Measurements from ENCODE around the gene ZNF599. TPM values are rescaled to one million over a fixed set of nuclear protein-coding genes. Genes with fewer than 3 reads are reported as not detected.

The ZNF599 gene
- total RNA-seq, 1 donor from 2014 or later: 7.8 TPM

DNA sequence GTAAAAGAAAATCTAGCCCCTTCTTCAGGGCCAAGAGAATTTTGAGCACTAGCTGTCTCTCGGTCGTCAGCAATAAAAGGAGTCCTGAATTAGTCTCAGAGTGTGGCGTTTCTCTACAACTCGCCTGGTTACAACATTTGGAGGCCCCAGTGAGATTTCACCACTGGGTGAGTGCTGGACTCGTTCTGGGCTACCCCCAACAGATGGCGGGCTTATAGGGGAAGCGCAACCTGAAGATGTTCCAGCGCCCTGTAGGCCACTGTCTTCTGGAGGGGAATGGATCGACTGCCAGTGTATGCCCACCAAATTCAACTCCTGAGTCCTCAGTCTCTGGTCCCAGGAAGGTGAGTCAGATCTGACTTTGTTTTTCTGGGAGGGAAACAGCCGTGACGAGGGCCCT, 50.7 kb downstream of the ZNF599 start:
- no peak for DNase-seq (ENCODE audit: low spot score)
- H3K4me3 Mint-ChIP-seq (ENCODE audit: unreplicated experiment): no peak overlapping the region
- H3K27ac Mint-ChIP-seq (ENCODE audit: unreplicated experiment): no peak overlapping the region
- TF ChIP-seq, protein P1, sequence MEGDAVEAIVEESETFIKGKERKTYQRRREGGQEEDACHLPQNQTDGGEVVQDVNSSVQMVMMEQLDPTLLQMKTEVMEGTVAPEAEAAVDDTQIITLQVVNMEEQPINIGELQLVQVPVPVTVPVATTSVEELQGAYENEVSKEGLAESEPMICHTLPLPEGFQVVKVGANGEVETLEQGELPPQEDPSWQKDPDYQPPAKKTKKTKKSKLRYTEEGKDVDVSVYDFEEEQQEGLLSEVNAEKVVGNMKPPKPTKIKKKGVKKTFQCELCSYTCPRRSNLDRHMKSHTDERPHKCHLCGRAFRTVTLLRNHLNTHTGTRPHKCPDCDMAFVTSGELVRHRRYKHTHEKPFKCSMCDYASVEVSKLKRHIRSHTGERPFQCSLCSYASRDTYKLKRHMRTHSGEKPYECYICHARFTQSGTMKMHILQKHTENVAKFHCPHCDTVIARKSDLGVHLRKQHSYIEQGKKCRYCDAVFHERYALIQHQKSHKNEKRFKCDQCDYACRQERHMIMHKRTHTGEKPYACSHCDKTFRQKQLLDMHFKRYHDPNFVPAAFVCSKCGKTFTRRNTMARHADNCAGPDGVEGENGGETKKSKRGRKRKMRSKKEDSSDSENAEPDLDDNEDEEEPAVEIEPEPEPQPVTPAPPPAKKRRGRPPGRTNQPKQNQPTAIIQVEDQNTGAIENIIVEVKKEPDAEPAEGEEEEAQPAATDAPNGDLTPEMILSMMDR (IDR thresholded peaks at IDR 0.05; ENCODE audit: unreplicated experiment): no peak
- peaks cover 4% of the 10 kb centered on the region for H3K27me3 Mint-ChIP-seq (ENCODE audit: unreplicated experiment)
- H3K4me1 Mint-ChIP-seq (ENCODE audit: unreplicated experiment): peaks cover under 1% of the 10 kb centered on the region
- H3K36me3 Mint-ChIP-seq (ENCODE audit: low read depth, unreplicated experiment): no peaks in the 10 kb centered on the region
- no peaks in the 10 kb centered on the region for H3K9me3 Mint-ChIP-seq (ENCODE audit: unreplicated experiment)

- DNase-seq (ENCODE audit: low spot score): no peak
- H3K4me1 Mint-ChIP-seq (ENCODE audit: unreplicated experiment): no peaks in the 10 kb centered on the region
- no peaks in the 10 kb centered on the region for H3K27me3 Mint-ChIP-seq (ENCODE audit: unreplicated experiment)
- H3K27ac Mint-ChIP-seq (ENCODE audit: unreplicated experiment): no peak overlapping the region
- H3K36me3 Mint-ChIP-seq (ENCODE audit: low read depth, unreplicated experiment): peaks cover 6% of the 10 kb centered on the region
- H3K4me3 Mint-ChIP-seq (ENCODE audit: unreplicated experiment): no peak overlapping the region
- H3K9me3 Mint-ChIP-seq (ENCODE audit: unreplicated experiment): peaks cover 8% of the 10 kb centered on the region
- TF ChIP-seq, protein P1 (IDR thresholded peaks at IDR 0.05; ENCODE audit: unreplicated experiment): no peak
Observed at GRCh38 chr19:34715357-34715756, 57.7 kb downstream of the ZNF599 start.

- H3K27ac Mint-ChIP-seq (ENCODE audit: unreplicated experiment): no peak overlapping the region
- H3K4me3 Mint-ChIP-seq (ENCODE audit: unreplicated experiment): no peak overlapping the region
Observed at GRCh38 chr19:34713262-34713637, 59.8 kb downstream of the ZNF599 start.

GRCh38 chr19:34712395-34713261, 60.4 kb downstream of the ZNF599 start:
- Mint-ChIP-seq H3K4me3 (ENCODE audit: unreplicated experiment) (no peak overlapping the region), H3K9me3 (ENCODE audit: unreplicated experiment) (peaks cover 8% of the 10 kb centered on the region), H3K4me1 (ENCODE audit: unreplicated experiment) (no peaks in the 10 kb centered on the region), H3K27ac (ENCODE audit: unreplicated experiment) (no peak overlapping the region), H3K27me3 (ENCODE audit: unreplicated experiment) (peaks cover 2% of the 10 kb centered on the region), H3K36me3 (ENCODE audit: low read depth, unreplicated experiment) (peaks cover 6% of the 10 kb centered on the region)
- peak; percentile 59 for DNase-seq (ENCODE audit: low spot score)
- TF ChIP-seq, protein P1 (IDR thresholded peaks at IDR 0.05; ENCODE audit: unreplicated experiment): peak; percentile 99

More at GRCh38 chr19:34713262-34713637, 59.8 kb downstream of the ZNF599 start:
- TF ChIP-seq, protein P1 (IDR thresholded peaks at IDR 0.05; ENCODE audit: unreplicated experiment): no peak
- no peaks in the 10 kb centered on the region for H3K4me1 Mint-ChIP-seq (ENCODE audit: unreplicated experiment)
- H3K36me3 Mint-ChIP-seq (ENCODE audit: low read depth, unreplicated experiment): peaks cover 6% of the 10 kb centered on the region
- peaks cover 8% of the 10 kb centered on the region for H3K9me3 Mint-ChIP-seq (ENCODE audit: unreplicated experiment)
- no peak for DNase-seq (ENCODE audit: low spot score)
- peaks cover 2% of the 10 kb centered on the region for H3K27me3 Mint-ChIP-seq (ENCODE audit: unreplicated experiment)

DNA sequence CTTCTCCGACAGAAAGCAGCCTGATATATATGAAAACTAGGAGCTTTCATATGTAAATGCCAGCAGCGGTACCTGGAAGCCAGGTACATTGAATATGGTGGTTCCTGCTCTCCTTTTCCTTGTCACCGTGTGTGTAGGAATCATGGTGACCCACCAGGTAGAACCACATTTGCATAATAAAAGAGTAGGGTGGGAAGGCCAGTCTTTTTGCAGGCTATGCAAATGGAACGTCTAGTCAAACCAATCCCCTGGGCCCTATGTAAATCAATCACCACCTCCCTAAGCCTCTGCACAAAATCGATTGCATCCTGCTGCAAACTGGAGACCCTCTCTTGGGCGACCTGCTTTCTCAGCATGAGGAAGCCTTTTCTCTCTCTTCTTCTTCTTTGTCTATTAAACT, 61.1 kb downstream of the ZNF599 start:
- Mint-ChIP-seq H3K27ac (ENCODE audit: unreplicated experiment) (no peak overlapping the region), H3K36me3 (ENCODE audit: low read depth, unreplicated experiment) (peaks cover 6% of the 10 kb centered on the region), H3K4me1 (ENCODE audit: unreplicated experiment) (no peaks in the 10 kb centered on the region), H3K4me3 (ENCODE audit: unreplicated experiment) (no peak overlapping the region), H3K9me3 (ENCODE audit: unreplicated experiment) (peaks cover 8% of the 10 kb centered on the region), H3K27me3 (ENCODE audit: unreplicated experiment) (peaks cover 2% of the 10 kb centered on the region)
- DNase-seq (ENCODE audit: low spot score): no peak
- TF ChIP-seq, protein P1 (IDR thresholded peaks at IDR 0.05; ENCODE audit: unreplicated experiment): no peak

All from endothelial cell (in vitro differentiated cells).